ENCODE data around the gene ADIPOR2. TPM values are rescaled to one million over a fixed set of nuclear protein-coding genes. Genes with fewer than 3 reads are reported as not detected.

Gene ADIPOR2
- polyA plus RNA-seq, 3 donors = 3.9 to 14.6 (median 6.2) TPM

GRCh38 chr12:1830981-1831963 lies 140.4 kb downstream of the ADIPOR2 start:
- Histone ChIP-seq H3K9ac (ENCODE audit: insufficient read depth, low read length, poor library complexity, severe bottlenecking) (no peak overlapping the region), H3K36me3 (replicated peaks in 1 of 2; ENCODE audit: control insufficient read depth in 1 of 2, insufficient read depth in 2 of 2, low read length in 2 of 2) (no peaks in the 10 kb centered on the region), H3K4me3 (replicated peaks in 1 of 3; ENCODE audit: low read depth in 2 of 3, low read length in 3 of 3) (no peak overlapping the region), H3K27ac (ENCODE audit: low read depth in 1 of 2, low read length in 2 of 2) (no peak overlapping the region), H3K9me3 (replicated peaks in 1 of 2; ENCODE audit: control insufficient read depth in 1 of 2, insufficient read depth in 1 of 2, low read length in 2 of 2) (no peaks in the 10 kb centered on the region), H3K27me3 (ENCODE audit: control insufficient read depth in 2 of 2, insufficient read depth in 2 of 2, low read length in 2 of 2) (peaks cover 2 to 29% of the 10 kb centered on the region in 2 donors), H3K4me1 (ENCODE audit: control insufficient read depth in 1 of 2, insufficient read depth in 2 of 2, low read length in 2 of 2) (no peaks in the 10 kb centered on the region), H3K79me2 (ENCODE audit: insufficient read depth, low read length) (no peaks in the 10 kb centered on the region), H4K20me1 (ENCODE audit: insufficient read depth, low read length) (no peaks in the 10 kb centered on the region), H2AFZ (ENCODE audit: insufficient read depth, low read depth, low read length, poor library complexity, severe bottlenecking) (no peak overlapping the region), H3K4me2 (replicated peaks; ENCODE audit: extremely low read depth, low read length, poor library complexity, severe bottlenecking) (no peak overlapping the region)
- H3K27me3 Mint-ChIP-seq (ENCODE audit: low read depth in 3 of 3) = peaks cover 23 to 38% (median 33%) of the 10 kb centered on the region in 3 donors
- peak; percentile 28 to 36 (median 31) for DNase-seq
- intact Hi-C loops (cut with micrococcal nuclease) = no loop called here
- peak overlapping the region in 1 of 7 donors; percentile 24 for H3K27ac Mint-ChIP-seq
- peaks cover 7% of the 10 kb centered on the region for H3K4me1 Mint-ChIP-seq
- TF ChIP-seq CTCF (IDR thresholded peaks at IDR 0.05) = no peak
- no peaks in the 10 kb centered on the region for H3K36me3 Mint-ChIP-seq
- peak overlapping the region in 1 of 2 donors; percentile 71 for H3K4me3 Mint-ChIP-seq
- H3K9me3 Mint-ChIP-seq = peaks cover 0 to 2% (median 0%) of the 10 kb centered on the region in 7 donors
- 10% methylated on average over 31 of the region's 34 CpGs for WGBS (ENCODE audit: insufficient coverage)

GRCh38 chr12:1832801-1833595 lies 142.1 kb downstream of the ADIPOR2 start:
- peaks cover 0 to 2% (median 0%) of the 10 kb centered on the region in 7 donors for H3K9me3 Mint-ChIP-seq
- no peak for TF ChIP-seq CTCF (IDR thresholded peaks at IDR 0.05)
- DNase-seq = no peak
- H3K4me3 ChIP-seq (replicated peaks in 1 of 3; ENCODE audit: low read depth in 2 of 3, low read length in 3 of 3) = no peak overlapping the region
- H3K9ac ChIP-seq (ENCODE audit: insufficient read depth, low read length, poor library complexity, severe bottlenecking) = no peak overlapping the region
- H3K9me3 ChIP-seq (replicated peaks in 1 of 2; ENCODE audit: control insufficient read depth in 1 of 2, insufficient read depth in 1 of 2, low read length in 2 of 2) = no peaks in the 10 kb centered on the region
- no peak overlapping the region for H3K27ac ChIP-seq (ENCODE audit: low read depth in 1 of 2, low read length in 2 of 2)
- H3K36me3 Mint-ChIP-seq = no peaks in the 10 kb centered on the region
- H3K4me1 Mint-ChIP-seq = peaks cover 7% of the 10 kb centered on the region
- no peaks in the 10 kb centered on the region for H3K36me3 ChIP-seq (replicated peaks in 1 of 2; ENCODE audit: control insufficient read depth in 1 of 2, insufficient read depth in 2 of 2, low read length in 2 of 2)
- peaks cover 23 to 38% (median 31%) of the 10 kb centered on the region in 3 donors for H3K27me3 Mint-ChIP-seq (ENCODE audit: low read depth in 3 of 3)
- H3K4me2 ChIP-seq (replicated peaks; ENCODE audit: extremely low read depth, low read length, poor library complexity, severe bottlenecking) = no peak overlapping the region
- no peaks in the 10 kb centered on the region for H3K4me1 ChIP-seq (ENCODE audit: control insufficient read depth in 1 of 2, insufficient read depth in 2 of 2, low read length in 2 of 2)
- peaks cover 2 to 29% of the 10 kb centered on the region in 2 donors for H3K27me3 ChIP-seq (ENCODE audit: control insufficient read depth in 2 of 2, insufficient read depth in 2 of 2, low read length in 2 of 2)
- no peak overlapping the region for H2AFZ ChIP-seq (ENCODE audit: insufficient read depth, low read depth, low read length, poor library complexity, severe bottlenecking)
- WGBS (ENCODE audit: insufficient coverage) = 87% methylated on average over 7 of the region's 17 CpGs
- no peak overlapping the region for H3K4me3 Mint-ChIP-seq
- intact Hi-C loops (cut with micrococcal nuclease) = no loop called here
- no peaks in the 10 kb centered on the region for H3K79me2 ChIP-seq (ENCODE audit: insufficient read depth, low read length)
- H3K27ac Mint-ChIP-seq = no peak overlapping the region
- H4K20me1 ChIP-seq (ENCODE audit: insufficient read depth, low read length) = no peaks in the 10 kb centered on the region
